LNCAP (cell line): ENCODE data around the gene ERG.

Experiments
- TF ChIP-seq, protein P1 (sequence below): fragments of 450-650 bp; IDR thresholded peaks from 2 replicates; pipeline ENCODE4 v1.5.1; 2017; ENCODE audit warnings: mild to moderate bottlenecking

Gene ERG

DNA sequence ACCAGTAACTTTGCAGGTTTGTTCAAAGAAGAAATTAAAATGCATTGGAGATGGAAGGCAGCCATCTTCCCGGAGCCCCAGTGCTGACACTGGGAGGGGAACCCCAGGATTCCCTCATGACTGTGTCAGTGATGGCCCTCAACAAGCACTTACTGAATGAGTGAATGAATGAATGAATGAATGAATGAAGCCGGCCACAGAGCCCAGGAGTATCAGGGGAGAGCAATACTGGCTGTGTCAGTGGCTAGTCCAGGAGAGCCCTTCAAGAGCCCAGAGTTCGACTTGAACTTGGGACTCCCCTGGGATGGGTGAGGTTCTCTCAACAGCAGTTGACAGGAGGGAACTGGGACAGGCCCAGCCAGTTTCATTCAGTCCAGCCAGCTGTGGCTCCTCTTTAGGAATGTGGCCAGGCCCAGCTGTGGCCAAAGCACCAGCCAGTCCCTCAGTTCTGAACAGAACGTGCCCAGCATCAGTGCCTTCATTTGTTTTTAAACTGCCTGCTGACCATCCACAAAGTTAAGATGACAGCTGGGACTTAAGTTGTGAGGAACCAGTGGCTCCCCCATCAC is 9.2 kb upstream of the ERG start:
- TF ChIP-seq, protein P1, sequence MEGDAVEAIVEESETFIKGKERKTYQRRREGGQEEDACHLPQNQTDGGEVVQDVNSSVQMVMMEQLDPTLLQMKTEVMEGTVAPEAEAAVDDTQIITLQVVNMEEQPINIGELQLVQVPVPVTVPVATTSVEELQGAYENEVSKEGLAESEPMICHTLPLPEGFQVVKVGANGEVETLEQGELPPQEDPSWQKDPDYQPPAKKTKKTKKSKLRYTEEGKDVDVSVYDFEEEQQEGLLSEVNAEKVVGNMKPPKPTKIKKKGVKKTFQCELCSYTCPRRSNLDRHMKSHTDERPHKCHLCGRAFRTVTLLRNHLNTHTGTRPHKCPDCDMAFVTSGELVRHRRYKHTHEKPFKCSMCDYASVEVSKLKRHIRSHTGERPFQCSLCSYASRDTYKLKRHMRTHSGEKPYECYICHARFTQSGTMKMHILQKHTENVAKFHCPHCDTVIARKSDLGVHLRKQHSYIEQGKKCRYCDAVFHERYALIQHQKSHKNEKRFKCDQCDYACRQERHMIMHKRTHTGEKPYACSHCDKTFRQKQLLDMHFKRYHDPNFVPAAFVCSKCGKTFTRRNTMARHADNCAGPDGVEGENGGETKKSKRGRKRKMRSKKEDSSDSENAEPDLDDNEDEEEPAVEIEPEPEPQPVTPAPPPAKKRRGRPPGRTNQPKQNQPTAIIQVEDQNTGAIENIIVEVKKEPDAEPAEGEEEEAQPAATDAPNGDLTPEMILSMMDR = no peak

DNA sequence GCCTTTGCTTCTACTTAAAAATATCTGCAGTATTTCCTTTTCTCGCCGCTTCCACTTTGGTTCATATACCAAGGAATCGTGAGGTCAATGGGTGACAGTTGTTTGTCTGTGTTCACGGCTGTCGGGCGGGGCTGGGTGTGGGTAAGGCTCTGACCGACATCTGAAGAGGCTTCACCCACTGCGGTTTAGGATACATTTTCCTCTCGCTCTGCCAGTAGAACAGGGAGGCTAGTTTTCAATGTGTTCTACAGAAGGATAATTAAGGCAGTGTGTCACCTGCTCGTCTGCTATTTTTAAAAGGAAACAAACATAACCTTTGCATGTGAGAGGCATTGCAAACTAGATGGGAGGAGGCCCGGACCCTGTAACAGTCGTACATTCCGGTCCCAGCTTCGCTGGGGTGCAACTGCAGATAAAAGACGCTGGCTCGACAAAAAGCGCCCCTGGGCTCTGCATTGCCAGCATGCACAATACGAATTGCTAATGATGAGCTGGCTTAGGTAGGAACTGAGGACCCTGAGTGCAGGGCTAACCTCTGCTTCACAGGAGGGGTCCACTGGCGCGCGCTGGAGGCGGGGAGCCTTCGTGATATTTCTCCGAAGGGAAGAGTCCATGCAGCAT is 8.5 kb upstream of the ERG start:
- TF ChIP-seq, protein P1 = no peak

GRCh38 chr21:38505654-38506523 is 7.6 kb upstream of the ERG start:
- TF ChIP-seq, protein P1 = peak; percentile 70

GRCh38 chr21:38504066-38504465 is 5.8 kb upstream of the ERG start:
- TF ChIP-seq, protein P1 = no peak

DNA sequence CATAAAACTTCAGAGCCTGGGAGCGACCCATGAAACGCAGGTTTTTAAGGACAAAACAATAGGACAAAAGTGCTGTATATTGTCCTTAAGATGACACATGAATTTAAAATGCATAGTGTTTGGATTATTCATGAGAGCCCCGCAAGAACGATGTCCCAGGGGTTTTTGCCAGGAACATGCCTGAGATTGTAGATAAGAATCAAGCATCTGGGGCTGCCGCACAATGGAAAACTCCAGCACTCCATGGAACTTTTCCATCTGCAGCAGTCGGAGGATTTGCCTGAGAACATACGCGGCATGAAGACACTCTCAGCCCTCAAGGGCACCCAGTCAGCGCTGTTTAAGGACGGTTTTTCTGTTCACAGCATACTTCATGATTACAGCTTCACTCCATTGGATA is 5.3 kb upstream of the ERG start:
- TF ChIP-seq, protein P1 = no peak

GRCh38 chr21:38500073-38500472 is 1.8 kb upstream of the ERG start:
- TF ChIP-seq, protein P1 = no peak

DNA sequence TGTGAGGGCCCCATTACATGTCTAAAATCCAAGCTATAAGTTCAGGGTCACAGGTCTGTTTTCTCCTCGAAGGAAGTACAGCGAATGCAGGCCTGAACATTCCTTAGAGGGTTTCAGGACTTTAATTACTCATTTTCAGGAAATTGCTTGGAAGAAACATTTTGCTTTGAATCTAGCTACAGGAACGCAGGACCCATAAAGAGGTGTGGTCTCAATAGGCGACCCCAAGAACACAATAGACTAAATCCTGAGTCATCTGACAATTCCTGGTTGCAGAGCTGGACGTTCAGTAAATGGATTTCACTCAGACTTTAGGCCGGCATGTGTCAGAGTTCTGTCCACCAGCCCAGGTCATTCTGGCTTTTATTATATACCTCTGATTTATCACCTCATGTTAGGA is 1.0 kb upstream of the ERG start:
- TF ChIP-seq, protein P1 = no peak
